IMR-90 (cell line): ENCODE results near the gene AKAP17A. TPM values are rescaled to one million over a fixed set of nuclear protein-coding genes. Genes with fewer than 3 reads are reported as not detected.

ENCODE experiments used
- ATAC-seq: fragments of 200-7000 bp; cut with Tn5 transposase; 2 replicates; pipeline ENCODE4 v1.9.1; 2020; ENCODE audit warnings: low read depth, mild to moderate bottlenecking, moderate library complexity
- BruUV-seq: library from RNA; stranded (reverse); fragments of 400-500 nt; replicated peaks from 2 replicates; lab custom pipeline; 2021; lab: Mats Ljungman, UMichigan
- CTCF ChIA-PET: fragments of 300-600 bp; formaldehyde crosslinking; extraction: SDS; loops from one replicate; lab custom pipeline; 2021; ENCODE audit warnings: antibody characterized with exemption; lab: Yijun Ruan, JAX
- POLR2A ChIA-PET: fragments of 300-600 bp; sonication (Branson Sonifier 250); formaldehyde crosslinking; loops from one replicate; lab custom pipeline; 2022; ENCODE audit warnings: antibody characterized with exemption; ENCODE audit not compliant: unreplicated experiment; lab: Charles Lee
- DNase-seq: peaks from one replicate; pipeline ENCODE4 v3.0.0; 2013
- H2AFZ ChIP-seq: replicated peaks from 2 replicates; pipeline ENCODE3; 2013; ENCODE audit warnings: low read length, mild to moderate bottlenecking; ENCODE audit not compliant: poor library complexity
- H2AK5ac ChIP-seq: 2 replicates; pipeline ENCODE4 v1.6.1; 2013; ENCODE audit warnings: low read depth, low read length, inconsistent platforms
- H2AK9ac ChIP-seq: replicated peaks from 2 replicates; pipeline ENCODE3; 2013; ENCODE audit warnings: mild to moderate bottlenecking, low read depth, low read length, moderate library complexity; ENCODE audit not compliant: poor library complexity
- H2BK120ac ChIP-seq: 2 replicates; pipeline ENCODE4 v1.6.1; 2013; ENCODE audit warnings: low read depth, low read length, inconsistent platforms
- H2BK15ac ChIP-seq: 3 replicates; pipeline ENCODE4 v1.6.1; 2013; ENCODE audit warnings: low read depth, low read length, inconsistent platforms
- H2BK20ac ChIP-seq: 2 replicates; pipeline ENCODE4 v1.6.1; 2013; ENCODE audit warnings: low read depth, mild to moderate bottlenecking, inconsistent platforms, low read length, moderate library complexity
- H2BK5ac ChIP-seq: 2 replicates; pipeline ENCODE4 v1.6.1; 2013; ENCODE audit warnings: mild to moderate bottlenecking, low read depth, low read length, inconsistent platforms; ENCODE audit not compliant: poor library complexity, severe bottlenecking
- H3K14ac ChIP-seq: replicated peaks from 2 replicates; pipeline ENCODE4 v1.6.1; 2013; ENCODE audit warnings: low read depth, low read length, inconsistent platforms
- H3K18ac ChIP-seq: 2 replicates; pipeline ENCODE4 v1.6.1; 2013; ENCODE audit warnings: low read depth, low read length, control low read depth
- H3K23ac ChIP-seq: 2 replicates; pipeline ENCODE4 v1.6.1; 2013; ENCODE audit warnings: low read depth, low read length, inconsistent platforms
- H3K27ac ChIP-seq: 2 replicates; pipeline ENCODE4 v1.5.1; 2013; ENCODE audit warnings: mild to moderate bottlenecking, control low read depth, low read length; ENCODE audit not compliant: insufficient read depth
- H3K27me3 ChIP-seq: 2 replicates; pipeline ENCODE4 v1.6.1; 2013; ENCODE audit warnings: low read length; ENCODE audit not compliant: control insufficient read depth, insufficient read depth
- H3K36me3 ChIP-seq: 2 replicates; pipeline ENCODE4 v1.6.1; 2013; ENCODE audit warnings: low read length, mixed read lengths; ENCODE audit not compliant: control insufficient read depth, insufficient read depth
- H3K4ac ChIP-seq: 2 replicates; pipeline ENCODE4 v1.6.1; 2013; ENCODE audit warnings: low read depth, low read length, inconsistent platforms
- H3K4me1 ChIP-seq: 2 replicates; pipeline ENCODE4 v1.6.1; 2013; ENCODE audit warnings: low read length, mixed read lengths; ENCODE audit not compliant: control insufficient read depth, insufficient read depth
- H3K4me2 ChIP-seq: 2 replicates; pipeline ENCODE4 v1.6.1; 2013; ENCODE audit warnings: low read depth, mild to moderate bottlenecking, control low read depth, low read length, moderate library complexity
- H3K4me3 ChIP-seq: 2 replicates; pipeline ENCODE4 v1.5.1; 2013; ENCODE audit warnings: low read depth, mild to moderate bottlenecking, control low read depth, low read length, moderate library complexity; ENCODE audit not compliant: insufficient read depth
- H3K56ac ChIP-seq: 2 replicates; pipeline ENCODE4 v1.6.1; 2013; ENCODE audit warnings: low read length, inconsistent platforms; ENCODE audit not compliant: insufficient read depth; ENCODE audit errors: extremely low read depth
- H3K79me1 ChIP-seq, 2 experiments: 2 replicates each; pipeline ENCODE4 v1.6.1; 2013; ENCODE audit warnings: low read length in 2 of 2, inconsistent platforms in 1 of 2, low read depth in 1 of 2
- H3K9ac ChIP-seq: 2 replicates; pipeline ENCODE4 v1.6.1; 2013; ENCODE audit warnings: low read depth, low read length, control low read depth
- H3K9me1 ChIP-seq: 2 replicates; pipeline ENCODE4 v1.6.1; 2013; ENCODE audit warnings: low read length, inconsistent platforms; ENCODE audit not compliant: insufficient read depth
- H3K9me3 ChIP-seq: 2 replicates; pipeline ENCODE4 v1.6.1; 2013; ENCODE audit warnings: low read length; ENCODE audit not compliant: control insufficient read depth, insufficient read depth
- H4K20me1 ChIP-seq: 2 replicates; pipeline ENCODE4 v1.6.1; 2013; ENCODE audit warnings: low read length, inconsistent platforms; ENCODE audit not compliant: insufficient read depth
- H4K5ac ChIP-seq: 2 replicates; pipeline ENCODE4 v1.6.1; 2013; ENCODE audit warnings: mild to moderate bottlenecking, low read depth, low read length, control low read depth
- H4K8ac ChIP-seq, 2 experiments: 2 replicates each; pipeline ENCODE4 v1.6.1; 2013; ENCODE audit warnings: low read depth in 2 of 2, low read length in 2 of 2, control low read depth in 1 of 2, inconsistent platforms in 1 of 2
- H4K91ac ChIP-seq: 2 replicates; pipeline ENCODE4 v1.6.1; 2013; ENCODE audit warnings: low read depth, low read length, inconsistent platforms; ENCODE audit not compliant: insufficient read depth
- BHLHE40 ChIP-seq: fragments of 150-350 bp; IDR thresholded peaks from 2 replicates; pipeline ENCODE4 v1.6.1; 2016; ENCODE audit warnings: mild to moderate bottlenecking, low read depth, low read length
- CEBPB ChIP-seq: IDR thresholded peaks from 2 replicates; pipeline ENCODE4 v1.6.1; 2012; ENCODE audit warnings: low read depth, low read length, improper control_type of control experiment
- CHD1 ChIP-seq: IDR thresholded peaks from 2 replicates; pipeline ENCODE4 v1.6.1; 2012; ENCODE audit warnings: low read depth, low read length, improper control_type of control experiment
- CTCF ChIP-seq: conservative IDR thresholded peaks from 2 replicates; pipeline ENCODE4 v1.5.1; 2012; ENCODE audit warnings: mild to moderate bottlenecking, low read depth, low read length, improper control_type of control experiment
- ELK1 ChIP-seq: fragments of 150-350 bp; IDR thresholded peaks from 2 replicates; pipeline ENCODE4 v1.6.1; 2016; ENCODE audit warnings: low read depth, mild to moderate bottlenecking, low read length, moderate library complexity, borderline replicate concordance
- FOS ChIP-seq: fragments of 150-350 bp; IDR thresholded peaks from 2 replicates; pipeline ENCODE4 v1.6.1; 2016; ENCODE audit warnings: low read depth, low read length
- MAFK ChIP-seq: IDR thresholded peaks from 2 replicates; pipeline ENCODE4 v1.6.1; 2012; ENCODE audit warnings: low read depth, low read length, improper control_type of control experiment
- MAZ ChIP-seq: IDR thresholded peaks from 2 replicates; pipeline ENCODE4 v1.6.1; 2012; ENCODE audit warnings: low read depth, mild to moderate bottlenecking, low read length, improper control_type of control experiment, moderate library complexity, borderline replicate concordance
- MXI1 ChIP-seq: IDR thresholded peaks from 2 replicates; pipeline ENCODE4 v1.6.1; 2012; ENCODE audit warnings: low read depth, mild to moderate bottlenecking, low read length, moderate library complexity, borderline replicate concordance
- NFE2L2 ChIP-seq: fragments of 150-350 bp; IDR thresholded peaks from 2 replicates; pipeline ENCODE4 v1.6.1; 2016; ENCODE audit warnings: low read depth, mild to moderate bottlenecking, low read length
- POLR2A ChIP-seq: IDR thresholded peaks from 2 replicates; pipeline ENCODE4 v1.6.1; 2012; ENCODE audit warnings: mild to moderate bottlenecking, low read depth, low read length
- RAD21 ChIP-seq: IDR thresholded peaks from 2 replicates; pipeline ENCODE4 v1.6.1; 2012; ENCODE audit warnings: low read length, improper control_type of control experiment
- RCOR1 ChIP-seq: IDR thresholded peaks from 2 replicates; pipeline ENCODE4 v1.6.1; 2012; ENCODE audit warnings: mild to moderate bottlenecking, low read length, improper control_type of control experiment; ENCODE audit not compliant: insufficient replicate concordance
- RFX5 ChIP-seq: IDR thresholded peaks from 2 replicates; pipeline ENCODE4 v1.8.0; 2012; ENCODE audit warnings: low read depth, mild to moderate bottlenecking, low read length, moderate library complexity
- USF2 ChIP-seq: fragments of 150-350 bp; IDR thresholded peaks from 2 replicates; pipeline ENCODE4 v1.6.1; 2017; ENCODE audit warnings: mild to moderate bottlenecking, antibody characterized with exemption, low read length, low read depth
- WGBS, 2 experiments: methylation state at CpG; one replicate each; pipeline versions ENCODE4 v1.1.5 to v1.1.7; 2013; ENCODE audit warnings: missing lambda C conversion rate in 2 of 2; ENCODE audit not compliant: insufficient read length in 1 of 2; ENCODE audit errors: extremely low coverage in 2 of 2; 5-methylcytosine and 5-hydroxymethylcytosine counted together
- dilution Hi-C: fragments of 300-500 bp; cut with HindIII; formaldehyde crosslinking; loops from one replicate; pipeline ENCODE4 v1.14.3; 2018; ENCODE audit warnings: low sequenced_read_pairs; ENCODE audit not compliant: unreplicated experiment
- in situ Hi-C: fragments of 300-500 bp; cut with MboI; formaldehyde crosslinking; loops from 3 replicates; pipeline ENCODE4 v1.14.3; 2019; ENCODE audit warnings: low sequenced_read_pairs, inconsistent platforms, mixed read lengths
- intact Hi-C: fragments of 100-400 bp; cut with micrococcal nuclease; formaldehyde crosslinking; loops from 2 replicates; pipeline ENCODE4 v1.10.0; 2022
- polyA plus RNA-seq, 3 experiments: library from polyadenylated mRNA; depleted of rRNA; stranded (reverse); fragments of >200 nt; gene quantifications; 2 replicates each; pipeline ENCODE4 v1.2.3, GENCODE V29; 2012; ENCODE audit warnings: low replicate concordance in 1 of 3
- total RNA-seq: library from RNA; depleted of rRNA; stranded (reverse); fragments of >200 nt; gene quantifications from 2 replicates; pipeline ENCODE4 v1.2.3, GENCODE V29; 2012

AKAP17A gene
- total and polyA plus RNA-seq, 2 of the 4 experiments (the other 2 are of a cell fraction): 9.0 to 23.7 TPM

- Histone ChIP-seq H3K56ac (no peak overlapping the region), H2BK20ac (no peak overlapping the region), H3K4me1 (peaks cover 3% of the 10 kb centered on the region; the same call in 1 of the 2 replicates), H4K5ac (no peak overlapping the region), H4K20me1 (peaks cover 20% of the 10 kb centered on the region), H2BK15ac (no peak overlapping the region), H2BK120ac (no peak overlapping the region), H3K4me3 (no peak overlapping the region), H2AFZ (peak overlapping the region; percentile 8), H3K9ac (no peak overlapping the region), H3K27me3 (no peaks in the 10 kb centered on the region), H4K8ac (no peak overlapping the region), H3K9me3 (no peaks in the 10 kb centered on the region), H3K18ac (no peak overlapping the region), H3K9me1 (no peaks in the 10 kb centered on the region; the same call in 1 of the 2 replicates), H2AK5ac (no peak overlapping the region), H4K91ac (no peak overlapping the region), H3K79me1 (peaks cover 0 to 15% of the 10 kb centered on the region in 2 experiments; a peak in 3 of 4 replicates), H2BK5ac (no peak overlapping the region), H3K23ac (no peak overlapping the region), H3K4me2 (no peak overlapping the region), H3K4ac (no peak overlapping the region), H3K14ac (no peak overlapping the region), H2AK9ac (no peak overlapping the region), H3K27ac (no peak overlapping the region), H3K36me3 (peaks cover 11% of the 10 kb centered on the region)
- intact Hi-C loops: no loop called here
- in situ Hi-C loops: loop anchor here (25.0 kb wide), 1 partner anchor 127 kb away; the partner anchor contains the start of gene ASMTL
- BruUV-seq: no TSS peak
- 88% methylated on average over 3 of the region's 12 CpGs; no CpG with 5 or more reads in 1 of the 2 experiments for WGBS, 2 experiments
- POLR2A ChIA-PET: no interaction called here
- dilution Hi-C loops: no loop called here
- CTCF ChIA-PET: no interaction called here
- no peak for ATAC-seq
- no peak for DNase-seq
- TF ChIP-seq MAZ (no peak), FOS (no peak), CEBPB (no peak), CHD1 (no peak), BHLHE40 (no peak), MXI1 (no peak), RAD21 (no peak), RFX5 (no peak), POLR2A (no peak), MAFK (no peak), USF2 (no peak), RCOR1 (no peak), NFE2L2 (no peak), CTCF (no peak), ELK1 (no peak)
Measured at GRCh38 chrX:1589356-1590130, 1.9 kb upstream of the AKAP17A start.
